HG03280 (cell line): Measurements from ENCODE around the gene FAM53A.

Experiments
- ATAC-seq: cut with Tn5 transposase; IDR thresholded peaks from one replicate; pipeline ENCODE4 v1.9.1; 2021; ENCODE audit warnings: mild to moderate bottlenecking, moderate library complexity; ENCODE audit not compliant: unreplicated experiment

FAM53A gene

DNA sequence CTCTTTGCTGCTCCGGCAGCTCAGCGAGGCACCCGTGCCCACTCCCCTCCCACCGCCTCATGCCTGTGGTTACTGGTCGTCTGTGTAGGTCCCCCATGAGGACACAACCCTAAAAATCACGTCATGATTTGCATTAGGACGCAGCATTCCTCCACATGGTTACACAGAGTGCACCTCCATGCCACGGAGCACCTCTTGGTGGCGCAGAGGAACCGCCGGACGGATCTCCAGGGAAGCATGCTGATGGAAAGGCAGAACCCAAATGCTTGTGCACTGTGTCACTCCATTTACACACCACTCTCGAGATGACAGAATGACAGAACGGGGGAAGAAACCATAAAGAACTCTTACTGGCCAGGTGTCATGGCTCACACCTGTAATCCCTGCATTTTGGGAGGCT is 22.4 kb downstream of the FAM53A start:
- ATAC-seq, result no peak

DNA sequence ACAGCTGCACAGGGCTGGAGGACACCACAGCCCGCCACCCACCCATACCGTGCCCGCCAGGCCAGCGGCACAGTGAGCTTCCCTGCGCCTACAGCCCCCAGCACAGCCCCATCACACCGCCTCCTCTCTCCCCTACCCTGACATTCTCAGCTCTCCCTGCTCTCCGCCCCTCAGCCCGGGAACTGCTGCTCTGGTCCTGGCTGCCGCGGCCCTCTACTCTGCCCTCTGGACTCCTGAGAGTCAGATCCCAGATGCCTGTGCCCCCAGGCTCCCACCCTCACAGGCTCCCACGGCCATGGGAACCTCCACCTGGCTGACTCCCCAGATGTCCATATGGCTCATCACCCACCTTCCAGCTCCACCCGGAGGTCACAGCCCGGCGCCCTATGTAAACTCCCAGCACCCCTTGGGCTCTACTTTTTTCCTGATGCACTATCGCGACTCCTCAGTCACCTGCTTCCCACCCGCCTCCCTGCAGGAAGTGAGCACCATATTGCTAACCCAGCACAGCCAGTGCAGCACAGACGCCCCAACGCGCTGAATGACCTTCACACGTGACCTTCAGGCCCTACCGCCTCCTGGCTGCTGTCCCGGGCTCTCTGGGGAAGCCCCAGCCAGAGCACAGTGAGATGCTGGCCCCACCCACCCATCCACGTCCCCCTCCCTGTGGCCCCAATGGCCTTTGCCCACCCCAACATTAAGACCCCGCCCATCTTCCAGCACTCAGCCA is 23.0 kb downstream of the FAM53A start:
- no peak for ATAC-seq

DNA sequence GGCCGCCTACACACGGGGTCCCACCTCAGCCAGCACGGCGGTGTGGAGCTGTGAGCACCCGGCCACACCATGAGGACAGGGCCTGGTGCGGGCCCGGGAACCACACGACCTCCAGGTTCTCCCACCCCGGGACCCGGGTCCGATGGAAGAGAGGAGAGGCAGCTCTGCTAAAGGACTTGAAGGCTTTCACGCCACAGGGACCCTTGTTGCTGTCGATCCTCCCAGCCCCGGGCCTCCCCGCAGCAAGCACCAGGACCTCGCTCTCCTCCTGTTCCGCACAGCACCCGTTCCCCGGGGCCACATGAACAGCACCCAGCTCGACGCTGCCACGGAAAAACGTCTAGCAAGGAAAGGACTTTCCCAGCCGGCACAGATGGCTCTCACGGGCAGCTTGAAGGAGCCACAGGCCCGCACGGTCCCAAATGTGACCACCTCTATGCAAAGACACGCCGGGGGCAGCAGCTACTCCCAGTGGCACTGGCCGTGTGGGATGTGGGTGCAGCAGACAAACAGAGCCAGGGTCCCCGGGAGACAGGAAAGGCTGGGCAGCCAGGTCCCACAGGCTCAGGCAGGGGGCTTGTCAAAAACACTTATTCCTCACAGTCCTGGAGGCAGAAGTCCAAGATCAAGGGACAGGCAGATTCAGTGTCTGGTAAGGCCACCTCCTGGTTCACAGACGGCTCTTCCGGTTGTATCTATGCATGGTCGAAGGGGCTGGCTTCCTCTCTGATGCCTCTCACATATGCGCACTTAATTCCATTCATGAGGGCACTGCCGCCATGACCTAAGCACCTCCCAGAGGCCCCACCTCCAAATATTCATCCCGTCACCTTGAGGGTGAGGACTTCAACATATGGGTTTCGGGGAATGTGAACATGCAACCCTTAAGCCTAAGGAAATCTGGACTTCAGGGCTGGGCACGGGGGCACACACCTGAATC is 24.7 kb downstream of the FAM53A start:
- no peak for ATAC-seq

DNA sequence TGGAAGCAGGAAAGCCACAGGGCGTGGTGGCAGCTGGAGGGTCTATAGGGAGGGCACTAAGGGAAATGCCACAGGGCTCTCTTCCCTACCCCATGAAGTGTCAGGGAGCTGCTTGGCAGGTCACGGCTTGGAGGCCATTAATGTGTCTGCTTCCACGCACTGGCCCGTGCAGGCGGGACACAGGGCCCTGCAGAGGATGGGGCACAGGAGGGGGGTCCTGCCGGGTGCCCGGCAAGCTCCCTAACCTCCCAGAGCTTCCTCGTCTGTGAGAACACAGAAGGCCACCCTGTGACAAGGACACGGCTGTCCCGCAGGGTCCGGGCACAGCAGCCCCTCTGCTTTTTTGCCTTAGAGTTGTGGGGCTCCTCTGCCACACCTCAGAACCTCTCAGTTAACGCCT is 25.5 kb downstream of the FAM53A start:
- no peak for ATAC-seq

DNA sequence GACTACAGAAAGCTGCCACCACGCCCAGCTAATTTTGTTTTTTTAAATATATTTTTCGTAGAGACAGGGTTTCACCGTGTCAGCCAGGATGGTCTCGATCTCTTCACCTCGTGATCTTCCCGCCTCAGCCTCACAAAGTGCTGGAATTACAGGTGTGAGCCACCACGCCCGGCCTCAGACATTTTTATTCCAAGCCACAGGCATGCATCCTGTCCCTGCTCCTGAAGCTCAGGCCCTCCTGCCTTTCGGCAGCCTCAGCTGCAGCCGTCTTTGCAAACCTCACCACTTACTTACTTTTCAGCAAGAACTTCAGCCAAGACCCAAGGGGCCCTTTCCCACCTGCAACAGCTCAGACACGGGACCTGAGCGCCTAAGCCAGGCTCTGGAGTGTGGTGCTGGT is 26.0 kb downstream of the FAM53A start:
- no peak for ATAC-seq

DNA sequence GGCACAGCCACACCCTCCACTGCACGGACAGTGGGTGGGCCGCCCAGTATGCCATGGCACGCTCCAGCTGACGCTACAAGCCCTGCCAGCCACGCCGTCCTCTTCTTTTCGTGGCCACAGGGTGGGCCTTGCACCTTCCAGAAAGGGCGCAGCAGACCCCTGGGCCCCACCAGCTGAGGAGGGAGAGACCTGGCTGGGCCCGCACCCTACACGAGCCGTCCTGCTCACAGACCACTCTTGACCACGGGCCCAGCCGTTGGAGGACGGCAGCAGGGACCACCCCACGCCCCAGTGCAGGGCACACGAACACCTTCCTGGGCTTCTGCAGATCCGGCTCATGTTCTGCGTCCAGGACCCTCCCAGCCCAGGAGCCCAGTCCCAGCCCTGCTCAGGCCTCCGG is 27.1 kb downstream of the FAM53A start:
- ATAC-seq, result no peak

DNA sequence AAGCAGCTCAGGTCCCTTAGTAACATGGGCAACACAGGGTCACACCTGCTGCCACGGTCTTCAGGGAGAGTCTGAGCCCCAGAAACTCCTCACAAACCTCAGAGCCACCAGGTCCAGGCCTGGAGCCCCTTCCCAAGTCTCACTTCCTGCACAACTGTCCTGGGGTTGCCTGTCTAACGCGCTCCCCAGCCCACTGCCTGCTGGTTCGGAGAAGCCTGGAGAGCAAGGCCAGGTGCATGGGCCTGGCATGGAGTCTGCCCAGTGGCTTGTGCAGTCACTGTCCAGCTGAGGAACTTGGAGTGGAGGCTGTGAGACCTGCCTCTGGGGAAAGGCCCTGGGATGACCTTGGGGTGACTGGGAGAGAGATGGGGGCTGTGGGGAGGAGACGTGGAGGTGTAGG is 28.0 kb downstream of the FAM53A start:
- no peak for ATAC-seq

DNA sequence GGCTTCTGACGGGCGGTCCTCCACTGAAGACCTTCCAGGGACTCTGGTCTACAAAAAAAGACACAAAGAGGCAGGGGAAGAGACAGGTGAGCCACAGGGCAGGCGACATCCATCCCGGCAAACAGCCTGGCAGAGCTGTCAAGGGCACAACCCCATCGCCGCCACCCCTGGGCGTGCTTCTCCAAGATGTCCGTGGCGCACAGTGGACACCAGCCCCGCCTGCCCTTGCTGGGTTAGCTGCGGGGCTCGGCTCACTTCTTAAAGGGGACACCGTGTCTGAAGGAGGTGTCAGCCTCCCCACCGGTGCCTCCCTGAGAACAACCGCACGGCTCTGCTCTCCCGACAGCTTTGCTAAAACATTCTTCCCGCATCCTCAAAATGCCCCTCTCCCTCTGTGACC is 28.4 kb downstream of the FAM53A start:
- ATAC-seq, result no peak

DNA sequence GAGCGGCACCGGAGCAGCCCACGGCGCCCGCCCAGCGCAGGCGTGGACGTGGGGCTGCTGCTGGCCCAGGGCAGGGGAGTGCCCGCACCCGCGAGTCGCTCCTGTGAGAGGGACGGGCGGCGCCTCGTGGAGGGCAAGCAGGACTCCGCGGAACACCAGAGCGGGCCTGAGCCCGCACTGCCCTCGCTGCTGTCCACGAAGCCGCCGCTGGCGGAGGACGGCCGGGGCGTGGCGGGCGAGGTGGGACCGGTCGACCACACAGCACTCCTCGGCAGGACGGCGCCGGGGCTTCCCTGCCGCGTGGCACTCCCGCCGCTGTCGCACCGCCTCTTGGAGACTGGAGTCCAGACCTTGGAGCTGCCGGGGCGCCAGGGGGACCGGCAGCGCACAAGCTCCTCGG is 29.0 kb downstream of the FAM53A start:
- no peak for ATAC-seq

DNA sequence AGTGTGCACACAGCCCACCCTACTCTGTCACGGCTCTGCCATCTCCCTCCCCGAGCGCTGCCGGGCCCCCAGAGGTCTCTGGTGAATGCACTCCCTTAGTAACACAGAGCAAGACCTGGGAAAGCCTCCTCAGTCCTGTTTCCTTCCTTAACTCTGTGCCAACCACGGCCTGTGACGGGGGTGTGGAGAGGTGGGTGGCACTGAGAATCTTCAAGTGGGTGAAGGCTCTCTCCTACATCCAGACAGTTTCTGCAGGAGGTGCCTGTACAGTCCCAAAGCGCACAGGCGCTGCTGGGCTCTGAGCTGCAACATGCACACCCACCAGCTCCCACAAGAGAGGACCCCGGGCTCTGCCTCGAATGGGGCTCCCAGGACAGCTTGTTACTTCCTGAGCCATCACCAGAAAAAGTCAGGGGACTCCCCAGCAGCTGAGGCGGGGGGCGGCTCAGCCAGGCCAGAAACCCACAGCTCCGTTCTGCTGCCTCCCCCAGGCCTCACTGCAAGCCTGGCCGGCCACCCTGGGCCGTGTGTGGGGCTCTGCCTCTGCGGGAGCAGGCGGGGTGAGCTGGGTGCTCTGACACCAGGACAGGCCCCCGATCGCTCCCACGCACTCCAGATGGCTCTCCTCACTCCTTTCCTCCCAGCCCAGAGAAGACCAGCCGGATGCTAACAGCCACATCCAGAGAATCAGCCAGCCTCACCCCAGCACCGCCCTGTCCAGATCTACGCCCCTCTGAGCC is 29.7 kb downstream of the FAM53A start:
- no peak for ATAC-seq

DNA sequence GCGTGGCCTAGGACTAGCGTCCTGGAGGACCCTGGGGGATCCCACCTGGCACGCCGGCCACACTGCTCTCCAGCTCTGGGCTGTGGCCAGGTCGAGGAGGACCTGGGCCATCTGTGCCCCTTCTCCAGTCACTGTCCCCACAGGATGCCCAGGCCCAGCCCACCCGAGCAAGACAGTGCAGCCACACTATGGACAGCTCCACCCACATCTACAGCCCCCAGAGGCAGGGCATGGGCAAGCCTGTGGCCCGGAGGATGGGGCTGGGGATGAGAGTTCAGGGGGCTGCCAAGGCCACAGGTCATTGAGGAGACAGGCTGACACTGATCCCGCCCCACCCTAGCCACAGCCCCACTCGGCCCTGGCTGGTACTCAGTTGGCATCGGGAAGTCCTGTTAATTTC is 30.3 kb downstream of the FAM53A start:
- no peak for ATAC-seq

DNA sequence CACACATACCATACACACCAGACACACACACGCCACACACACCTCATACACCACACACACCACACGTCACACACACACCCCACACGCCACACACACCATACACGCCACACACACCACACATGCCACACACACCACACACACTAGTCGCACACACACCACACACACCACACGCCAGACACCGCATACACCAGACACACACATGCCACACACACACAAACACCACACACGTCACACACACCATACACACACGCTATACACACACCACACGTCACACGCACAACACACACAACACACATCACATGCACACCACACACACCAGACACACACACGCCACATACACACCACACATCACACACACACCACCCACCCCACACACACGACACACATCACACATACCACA is 32.0 kb downstream of the FAM53A start:
- ATAC-seq, result no peak

DNA sequence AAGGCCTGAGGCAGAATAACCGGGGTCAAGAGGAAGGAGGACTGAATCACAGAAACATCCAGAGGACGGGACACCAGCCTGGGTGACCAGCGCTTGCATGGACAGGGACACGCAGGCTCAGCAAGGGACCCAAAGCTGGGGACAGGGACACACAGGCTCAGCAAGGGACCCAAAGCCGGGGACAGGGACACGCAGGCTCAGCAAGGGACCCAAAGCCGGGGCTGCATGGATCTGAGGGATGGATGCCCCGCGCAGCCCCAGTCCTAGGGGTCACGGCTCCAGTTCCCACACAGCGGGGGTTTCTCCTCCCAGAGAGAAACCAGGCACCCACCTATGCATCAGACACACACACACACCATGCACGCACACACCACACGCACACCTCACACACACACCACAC is 32.5 kb downstream of the FAM53A start:
- ATAC-seq, result no peak

DNA sequence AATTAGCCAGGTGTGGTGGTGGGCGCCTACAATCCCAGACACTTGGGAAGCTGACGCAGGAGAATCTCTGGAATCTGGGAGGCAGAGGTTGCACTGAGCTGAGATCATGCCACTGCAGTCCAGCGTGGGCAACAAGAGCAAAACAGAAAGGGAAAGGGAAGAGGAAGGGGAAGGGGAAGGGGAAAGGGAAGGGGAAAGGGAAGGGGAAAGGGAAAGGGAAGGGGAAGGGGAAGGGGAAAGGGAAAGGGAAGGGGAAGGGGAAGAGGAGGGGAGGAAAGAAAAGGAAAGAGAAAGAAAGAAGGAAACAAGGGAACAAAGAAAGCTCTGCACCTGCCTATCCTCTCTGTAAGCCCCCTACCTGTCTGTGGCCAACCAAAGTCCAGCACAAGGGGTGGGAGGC is 35.2 kb downstream of the FAM53A start:
- ATAC-seq, result no peak

DNA sequence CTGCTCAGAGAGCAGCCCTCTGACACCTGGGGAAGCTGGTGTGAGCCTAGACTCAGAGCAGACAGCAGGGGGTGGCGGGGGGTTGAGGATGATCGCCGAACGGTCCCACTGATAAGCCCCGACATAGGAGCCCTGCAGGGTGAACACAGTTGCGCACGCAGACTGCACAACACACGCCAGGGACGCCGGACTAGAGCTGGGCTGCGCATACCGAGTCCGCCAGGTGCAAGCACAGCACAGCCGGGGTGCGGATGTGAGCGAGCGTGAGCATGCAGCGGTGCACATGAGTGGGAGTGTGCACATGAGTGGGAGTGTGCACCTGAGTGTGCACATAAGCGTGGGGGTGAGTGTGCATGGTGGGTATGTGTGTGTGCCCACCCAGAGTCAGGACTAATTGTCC is 36.7 kb downstream of the FAM53A start:
- ATAC-seq, result no peak

DNA sequence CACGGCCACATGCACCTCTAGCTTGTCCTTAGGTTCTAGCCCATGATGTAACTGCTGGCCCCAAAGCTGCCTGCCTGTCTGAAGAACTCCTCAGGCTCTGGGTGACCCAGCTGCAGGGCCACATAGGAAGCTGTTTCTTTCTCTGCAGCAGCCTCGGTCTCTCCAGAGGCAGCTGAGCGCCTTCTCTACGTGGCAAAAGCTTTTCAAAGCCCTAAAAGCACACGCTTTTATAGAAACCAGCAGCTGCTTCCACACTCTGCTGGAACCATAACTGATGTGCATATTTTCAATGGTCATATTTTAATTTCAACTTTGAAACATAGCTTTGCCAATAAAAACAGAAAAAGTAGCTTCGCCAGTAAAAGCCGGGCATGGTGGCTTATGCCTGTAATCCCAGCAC is 37.4 kb downstream of the FAM53A start:
- no peak for ATAC-seq

DNA sequence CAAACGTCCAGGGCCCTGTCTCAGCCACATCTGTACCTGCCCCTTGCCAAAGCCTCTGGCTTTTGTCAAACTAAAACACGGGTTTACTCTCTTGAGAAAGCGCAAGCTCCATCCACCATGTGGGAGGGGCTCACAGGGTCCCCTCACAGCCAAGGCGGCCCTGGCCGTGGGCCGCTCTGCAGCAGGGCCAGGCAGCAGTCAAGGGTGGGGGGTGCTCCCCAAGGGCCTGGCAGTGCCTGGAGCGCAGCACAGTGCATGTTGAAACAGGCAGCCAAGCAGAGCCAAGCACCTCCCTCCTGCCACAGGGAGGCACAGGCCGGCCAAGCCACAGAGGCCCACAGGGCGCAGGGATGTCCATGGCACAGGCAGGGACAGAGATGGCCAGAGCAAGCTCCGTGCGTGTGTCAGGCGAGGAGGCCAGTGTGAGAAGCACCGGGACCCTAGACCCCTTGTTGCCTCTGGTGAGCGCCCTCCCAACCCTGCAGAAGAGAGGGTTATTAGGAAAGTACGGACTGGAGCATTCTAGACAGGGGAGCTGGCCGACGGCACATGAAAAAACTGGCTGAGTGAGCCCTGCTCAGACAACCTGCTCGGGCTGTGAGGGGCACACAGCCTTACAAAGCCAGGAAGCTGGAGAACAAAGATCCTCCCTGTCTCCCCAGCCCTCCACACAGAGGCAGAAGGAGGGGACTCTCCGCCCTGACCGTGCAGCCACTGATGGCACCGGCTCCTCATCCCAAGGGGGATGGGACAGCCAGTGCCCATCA is 39.0 kb downstream of the FAM53A start:
- no peak for ATAC-seq

DNA sequence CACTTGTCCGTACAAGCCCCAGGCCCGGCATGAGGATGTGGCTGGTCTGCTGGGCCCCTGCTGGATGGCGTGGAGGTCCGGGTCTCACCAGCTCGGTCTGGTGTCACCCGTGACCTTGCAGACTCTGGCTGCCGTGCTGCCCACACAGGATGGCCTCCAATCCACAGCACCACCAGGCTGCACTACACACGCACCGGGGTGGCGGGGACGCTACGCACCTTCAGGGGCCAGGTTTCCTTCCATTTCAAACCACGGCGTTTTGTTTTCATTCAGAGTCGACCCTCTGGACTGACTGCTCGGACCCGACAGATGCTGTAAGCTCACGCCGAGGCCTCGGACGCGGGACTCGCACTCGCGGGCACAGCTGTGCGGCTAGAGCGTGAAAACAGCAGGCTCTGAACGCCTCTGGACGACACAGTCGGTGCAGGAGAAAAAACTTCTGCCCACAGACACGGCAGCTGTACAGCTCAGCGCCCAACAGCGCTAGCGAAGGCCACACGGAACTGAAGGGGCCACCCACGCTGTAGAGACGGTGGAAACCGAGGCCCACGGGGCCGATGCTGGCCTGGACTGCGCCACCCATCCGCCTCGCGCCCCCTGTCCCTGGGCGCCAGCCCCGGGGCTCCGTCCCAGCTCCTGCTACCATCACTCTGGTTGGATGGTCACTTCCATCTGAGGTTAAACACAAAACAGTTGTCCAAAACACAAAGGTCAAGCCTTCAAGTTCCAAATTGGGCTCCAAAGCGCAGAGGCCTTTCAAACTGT is 40.0 kb downstream of the FAM53A start:
- no peak for ATAC-seq

DNA sequence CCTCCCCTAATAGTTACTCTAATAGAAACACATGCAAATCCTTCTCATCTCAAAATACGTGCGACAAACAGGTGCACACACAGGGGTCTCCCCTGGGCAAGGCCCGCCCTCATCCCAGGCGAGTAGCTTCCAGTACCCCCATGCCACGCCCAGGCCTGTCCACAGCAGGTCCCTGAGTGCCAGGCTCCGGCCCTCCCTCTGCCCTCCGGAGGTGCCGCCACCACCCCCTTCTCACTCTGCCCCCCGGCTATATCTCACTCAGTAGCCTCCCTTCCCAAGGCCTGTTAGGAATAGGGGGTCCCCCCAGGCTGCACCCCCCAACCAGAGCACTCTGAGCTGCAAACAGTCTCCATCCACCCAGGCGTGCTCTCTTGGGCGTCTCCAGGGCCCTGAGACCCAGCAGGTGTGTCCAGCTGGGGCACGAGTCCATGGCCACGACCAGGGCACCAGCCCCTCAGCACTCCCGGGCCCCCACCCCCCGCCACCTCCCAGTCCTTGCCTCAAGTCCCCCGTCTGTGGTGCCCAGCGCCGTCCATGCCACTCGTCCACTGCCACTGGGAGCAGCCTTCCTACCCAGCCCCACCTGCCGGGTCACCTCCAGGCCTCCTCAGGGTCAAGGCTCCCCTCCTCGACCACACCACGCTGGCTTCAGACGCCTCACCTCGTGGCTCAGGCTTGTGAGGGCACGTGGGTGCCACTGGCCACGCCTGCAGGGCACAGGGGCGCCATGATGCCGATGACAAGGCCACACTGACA is 41.7 kb downstream of the FAM53A start:
- ATAC-seq, result no peak
